Activated T-helper 1 cell treated with Interleukin-2 at 50 U/mL for 16 hours (primary cell): ENCODE results near the gene HYI.

Experiments used
- DNase-seq: peaks from one replicate; pipeline ENCODE4 v3.0.0-alpha.2; 2020; ENCODE audit warnings: low read depth

The HYI gene

GRCh38 chr1:43444151-43444828 is 9.4 kb downstream of the HYI start:
- no peak for DNase-seq

DNA sequence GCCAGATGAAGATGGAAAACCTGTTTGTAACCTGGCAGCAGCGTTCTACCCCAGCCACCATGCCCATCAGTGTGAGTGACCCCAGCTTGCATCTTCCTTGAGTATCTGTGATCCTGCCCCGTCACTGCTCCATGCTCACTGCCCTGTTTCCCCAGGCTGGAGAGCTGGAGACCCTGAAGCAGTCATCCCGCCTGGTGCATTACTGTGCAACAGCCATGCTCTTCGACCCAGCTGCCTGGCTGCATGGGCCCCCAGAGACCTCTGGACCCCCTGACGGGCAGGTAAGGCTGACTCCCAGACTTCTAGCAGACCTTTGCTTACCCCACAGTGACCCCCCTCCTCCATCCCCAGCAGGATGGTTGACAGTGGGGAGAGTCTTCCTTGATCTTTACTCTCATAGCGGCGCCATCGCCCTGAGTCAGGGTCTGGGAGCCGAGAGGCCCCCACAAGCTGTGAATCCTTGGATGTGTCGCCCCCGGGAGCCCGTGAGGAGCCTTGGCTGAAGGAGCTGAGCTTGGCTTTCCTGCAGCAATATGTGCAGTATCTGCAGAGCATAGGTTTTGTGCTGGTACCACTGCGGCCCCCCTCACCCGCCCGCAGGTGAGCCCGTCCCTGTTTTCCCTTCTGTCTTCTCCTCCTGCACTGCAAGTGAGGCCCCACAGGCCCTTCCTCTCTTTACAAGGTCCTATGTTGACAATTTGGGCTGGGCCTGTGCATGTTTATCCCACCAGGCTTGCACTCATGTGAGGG is 10.4 kb downstream of the HYI start:
- DNase-seq, result no peak

GRCh38 chr1:43442756-43443155 is 11.0 kb downstream of the HYI start:
- no peak for DNase-seq

DNA sequence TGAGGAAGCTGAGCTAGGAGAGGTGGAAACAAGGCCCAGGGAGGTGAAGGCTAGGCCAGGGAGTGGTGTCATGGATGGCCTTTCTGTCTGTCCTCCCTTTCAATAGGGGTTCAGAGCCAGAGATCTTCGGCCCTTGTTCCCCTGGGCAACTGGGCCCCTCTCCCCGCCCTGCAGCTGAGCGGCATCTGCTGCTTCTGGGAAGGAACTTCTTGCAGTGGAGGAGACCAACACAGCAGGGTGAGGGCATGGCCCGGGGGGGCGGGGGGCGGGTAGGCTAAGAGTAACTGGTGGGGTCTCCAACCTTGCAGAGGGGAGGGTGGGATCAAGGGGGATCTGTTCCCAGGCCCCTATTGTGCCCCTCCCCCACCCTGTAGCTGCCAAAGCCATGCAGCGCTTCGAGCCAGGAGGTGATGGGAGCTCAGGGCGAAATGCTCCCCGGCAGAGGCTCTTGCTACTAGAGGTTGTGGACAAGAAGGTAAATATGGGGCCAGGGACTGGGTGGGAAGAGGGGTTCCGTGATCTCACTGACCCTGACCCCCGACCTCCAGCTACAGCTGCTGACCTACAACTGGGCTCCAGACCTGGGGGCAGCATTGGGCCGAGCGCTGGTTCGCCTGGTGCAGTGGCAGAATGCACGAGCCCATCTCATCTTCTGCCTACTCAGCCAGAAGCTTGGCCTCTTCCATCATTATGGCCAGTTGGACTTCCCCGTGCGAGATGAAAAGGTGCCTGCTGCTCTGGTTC is 11.7 kb downstream of the HYI start:
- DNase-seq, result no peak

GRCh38 chr1:43441166-43441893 is 12.4 kb downstream of the HYI start:
- no peak for DNase-seq

DNA sequence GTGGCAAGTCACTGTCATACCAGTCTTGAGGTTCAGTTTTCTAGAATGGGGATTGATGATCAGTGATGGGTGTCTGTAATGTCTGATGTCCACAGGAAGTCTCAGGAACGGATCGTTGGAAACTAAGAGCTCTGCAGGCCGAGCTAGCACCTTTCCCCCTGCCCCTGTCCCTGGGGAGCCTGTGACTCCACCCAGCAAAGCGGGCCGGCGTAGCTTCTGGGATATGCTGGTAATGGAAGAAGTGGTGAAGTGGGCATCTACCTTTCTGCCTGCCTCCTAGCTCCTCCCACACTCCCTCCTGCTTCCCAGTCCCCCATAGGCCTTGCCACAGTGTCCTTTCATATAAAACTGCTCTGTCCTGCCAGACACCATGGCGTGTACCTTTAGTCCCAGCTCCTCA is 13.4 kb downstream of the HYI start:
- DNase-seq, result no peak

- DNase-seq, result no peak
These were observed 13.9 kb downstream of the HYI start for GRCh38 chr1:43439781-43440180.

DNA sequence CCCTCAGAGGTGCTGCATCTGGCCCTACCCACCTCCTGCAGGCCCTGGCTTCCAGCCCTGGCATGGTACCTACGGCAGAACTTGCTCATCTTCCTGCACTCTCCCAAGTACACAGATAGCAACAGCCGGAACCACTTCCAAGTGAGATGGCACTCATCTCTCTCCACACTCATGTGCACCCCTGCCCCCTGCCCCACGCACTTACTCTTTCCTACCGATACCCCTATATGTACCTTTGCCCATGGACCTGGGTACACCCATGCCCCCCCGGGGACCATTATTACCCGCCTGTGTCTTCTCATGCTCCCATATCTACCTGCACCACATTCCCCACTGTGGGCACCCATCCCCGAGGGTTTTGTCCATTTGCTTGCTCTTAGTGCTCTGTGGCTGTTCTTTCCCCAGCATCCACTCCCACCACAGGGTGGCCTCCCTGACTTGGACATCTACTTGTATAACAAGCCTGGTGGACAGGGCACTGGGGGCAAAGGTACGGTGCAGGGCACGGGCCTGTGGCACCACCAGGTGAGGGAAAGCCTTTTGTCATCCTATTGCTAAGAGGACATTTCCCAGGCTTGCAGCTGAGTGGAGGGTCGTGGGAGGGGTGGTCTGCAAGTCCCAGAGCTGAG is 14.7 kb downstream of the HYI start:
- no peak for DNase-seq

- DNase-seq, result no peak
These were observed 15.2 kb downstream of the HYI start for GRCh38 chr1:43438576-43438952.

GRCh38 chr1:43438006-43438405 is 15.7 kb downstream of the HYI start:
- DNase-seq, result no peak

DNA sequence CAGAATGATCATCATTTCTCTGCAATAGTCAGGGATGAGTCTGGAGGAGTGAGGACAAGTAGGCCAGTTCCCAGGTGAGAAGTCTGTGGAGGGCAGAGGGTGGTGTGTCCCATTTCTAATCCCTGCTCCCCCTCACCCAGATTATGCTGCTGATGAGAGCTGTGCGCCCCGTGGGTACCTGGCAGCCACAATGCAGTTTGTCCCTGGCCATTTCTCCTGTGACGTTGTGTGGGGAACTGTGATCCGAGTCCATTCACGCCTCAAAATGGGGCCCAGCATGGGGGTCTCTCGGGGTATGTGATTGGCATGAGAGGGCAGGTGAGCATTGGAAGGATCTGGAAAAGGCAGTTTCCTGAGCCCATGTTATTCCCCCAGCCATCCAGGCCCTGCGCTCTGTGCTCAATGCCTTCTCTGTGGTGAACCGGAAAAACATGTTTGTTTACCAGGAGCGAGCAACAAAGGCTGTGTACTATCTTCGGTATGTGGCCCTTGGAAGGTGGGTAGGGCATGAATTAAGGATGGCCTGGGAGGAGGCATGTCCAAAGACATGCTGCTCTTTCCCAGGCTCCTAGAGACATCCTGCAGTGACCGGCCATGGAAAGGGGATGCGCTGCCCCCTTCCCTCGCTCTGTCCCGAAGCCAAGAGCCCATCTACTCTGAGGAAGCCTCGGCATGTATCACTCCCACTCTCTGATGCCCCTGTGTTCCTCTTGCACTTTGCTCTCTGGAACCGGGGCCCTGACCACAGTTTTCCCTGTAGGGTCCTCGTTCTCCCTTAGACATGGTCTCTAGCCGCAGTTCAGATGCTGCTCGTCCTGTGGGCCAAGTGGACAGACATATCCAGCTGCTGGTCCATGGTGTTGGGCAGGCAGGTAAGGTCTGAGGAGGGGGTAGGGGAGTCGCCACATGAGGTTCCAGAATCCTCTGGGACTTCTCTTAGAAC is 16.4 kb downstream of the HYI start:
- DNase-seq, result no peak

GRCh38 chr1:43436371-43436770 is 17.4 kb downstream of the HYI start:
- no peak for DNase-seq

- DNase-seq, result no peak
These were observed 18.3 kb downstream of the HYI start for GRCh38 chr1:43435146-43436145.

DNA sequence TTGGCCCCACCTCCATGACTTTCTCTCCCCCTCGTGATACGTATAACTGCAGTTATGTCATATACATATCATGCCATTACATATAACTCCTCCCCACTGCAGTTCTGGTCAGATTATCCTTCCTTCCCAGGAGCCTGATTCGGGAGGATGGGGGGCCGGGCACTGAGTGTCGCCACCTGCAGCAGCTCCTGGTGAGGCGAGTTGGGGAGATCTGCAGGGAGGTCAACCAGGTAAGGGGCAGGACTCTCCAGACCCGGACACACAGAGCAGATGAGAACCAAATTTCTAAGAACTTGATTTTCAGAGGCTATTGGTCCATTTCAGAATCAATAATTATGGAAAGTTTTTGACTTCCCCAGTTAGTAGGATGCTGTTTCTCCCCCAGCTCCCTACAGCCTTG is 19.5 kb downstream of the HYI start:
- no peak for DNase-seq

DNA sequence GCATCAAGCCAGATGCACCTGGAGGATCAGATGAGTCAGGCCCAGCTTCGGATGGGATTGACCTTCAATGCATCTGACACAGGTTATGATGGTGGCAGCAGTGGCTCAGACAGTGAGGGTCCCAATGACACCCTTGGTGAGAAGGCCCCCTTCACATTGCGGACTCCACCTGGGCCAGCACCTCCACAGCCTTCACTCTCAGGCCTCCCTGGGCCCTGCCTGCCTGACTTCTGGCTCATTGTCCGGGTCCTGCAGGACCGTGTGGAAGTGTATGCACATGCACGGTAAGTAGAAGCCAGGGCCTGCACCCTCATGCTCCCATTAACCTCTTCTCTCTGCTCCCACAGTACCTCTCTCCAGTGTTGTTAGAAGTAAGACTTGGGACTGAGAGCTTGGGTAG is 20.8 kb downstream of the HYI start:
- DNase-seq, result no peak

DNA sequence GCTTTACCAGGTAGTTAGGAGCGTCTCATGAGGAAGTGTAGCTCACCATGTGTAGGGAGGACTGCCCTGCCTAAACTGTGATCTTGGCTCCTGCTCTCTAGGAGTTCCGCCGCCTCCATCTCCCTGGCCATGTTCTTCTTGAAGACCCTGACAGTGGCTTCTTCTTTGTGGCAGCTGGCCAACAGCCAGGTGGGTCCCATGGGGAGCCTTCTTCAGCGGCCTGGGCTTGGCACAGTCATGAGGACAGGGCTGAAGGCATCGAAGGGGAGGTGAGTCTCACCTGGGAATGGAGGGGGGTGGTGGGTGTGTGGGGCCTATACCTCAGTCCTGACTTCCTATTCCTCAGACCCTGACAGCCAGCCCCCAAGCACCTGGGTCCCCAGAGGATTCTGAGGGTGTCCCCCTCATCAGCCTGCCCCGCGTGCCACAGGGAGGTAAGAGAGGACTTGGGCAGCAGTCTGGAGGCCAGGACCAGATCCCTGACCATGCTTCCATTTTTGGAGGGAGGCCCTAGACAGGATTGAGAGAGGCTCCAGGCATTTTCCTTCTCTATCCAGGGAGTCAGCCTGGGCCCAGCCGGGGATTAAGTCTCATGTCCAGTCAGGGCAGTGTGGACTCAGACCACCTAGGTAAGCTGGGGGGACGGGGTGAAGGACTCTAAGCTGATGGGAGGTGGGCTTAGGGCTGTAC is 21.4 kb downstream of the HYI start:
- DNase-seq, result no peak

DNA sequence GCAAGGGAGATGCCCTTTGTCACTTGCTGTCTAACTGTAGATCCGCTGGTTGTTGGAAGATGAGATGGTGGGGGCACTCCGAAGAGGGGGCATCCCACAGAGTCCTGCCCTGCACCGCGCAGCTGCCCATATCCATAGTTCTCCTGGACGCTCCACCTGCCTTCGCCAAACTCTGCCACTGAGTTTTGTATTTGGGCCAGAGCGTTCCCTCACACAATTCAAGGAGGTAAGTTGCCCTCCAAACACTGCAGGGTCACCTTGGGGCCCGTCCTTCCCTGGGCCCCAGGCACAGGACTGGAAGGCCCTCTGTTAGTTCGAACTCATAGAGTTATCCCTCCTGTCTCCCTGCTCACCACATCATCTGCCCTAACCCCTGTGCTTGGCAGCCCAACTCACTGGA is 22.1 kb downstream of the HYI start:
- DNase-seq, result no peak

DNA sequence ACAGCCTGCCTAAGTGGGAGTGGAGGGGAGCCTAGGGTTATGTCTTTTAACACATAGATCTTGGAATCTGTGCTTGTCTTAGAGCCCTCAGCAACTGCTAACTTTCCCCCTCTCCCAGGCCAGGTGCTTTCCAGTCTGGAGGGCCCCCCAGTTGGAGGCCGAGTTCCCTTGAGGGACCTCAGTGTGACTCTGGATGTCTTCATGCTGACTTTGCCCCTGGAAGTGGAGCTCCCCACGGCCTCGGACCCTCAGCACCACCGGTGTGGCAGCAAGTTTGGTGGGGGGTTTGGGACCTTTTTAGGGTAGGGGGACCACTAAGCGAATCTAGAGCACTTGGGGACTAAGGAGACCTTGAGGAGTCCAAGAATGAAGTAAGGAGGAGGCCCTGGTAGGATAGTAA is 22.9 kb downstream of the HYI start:
- DNase-seq, result no peak

GRCh38 chr1:43427941-43428340 is 25.8 kb downstream of the HYI start:
- DNase-seq, result no peak
